ENCODE results near the gene FAM120B.

GRCh38 chr6:170402318-170403040 lies 95.9 kb downstream of the FAM120B start:
- TF ChIP-seq EZH2 (IDR thresholded peaks at IDR 0.05; ENCODE audit: borderline replicate concordance, insufficient read depth, low read length, poor library complexity, severe bottlenecking), result no peak
- no peak for TF ChIP-seq CTCF (IDR thresholded peaks at IDR 0.05; ENCODE audit: poor library complexity, severe bottlenecking)
- no peak for TF ChIP-seq EP300 (conservative IDR thresholded peaks at IDR 0.05; ENCODE audit: poor library complexity, severe bottlenecking)
- no peak for TF ChIP-seq POLR2AphosphoS5 (IDR thresholded peaks at IDR 0.05)
- no peak for TF ChIP-seq REST (IDR thresholded peaks at IDR 0.05; ENCODE audit: borderline replicate concordance)
